Body of pancreas (tissue), 4 donors: ENCODE data around the gene MAD1L1.
"Not testable (repeated sequence)": the region's sequence is repeated elsewhere in the genome, so short reads cannot be mapped to it uniquely, and the experiment has no call there.

Experiments
- CTCF ChIP-seq, 7 experiments: fragments of 450-650 bp in 4 of 7; fragments of 200-600 bp in 3 of 7; sonication (generic) in 3 of 7; IDR thresholded peaks; one replicate each; pipeline ENCODE4 v1.5.1; 2016 to 2019; ENCODE audit warnings: antibody characterized with exemption in 7 of 7
- POLR2A ChIP-seq, 3 donors: fragments of 450-650 bp; IDR thresholded peaks; one replicate each; pipeline ENCODE4 v1.6.1; 2016; ENCODE audit warnings: antibody characterized with exemption in 3 of 3, mild to moderate bottlenecking in 2 of 3

DNA sequence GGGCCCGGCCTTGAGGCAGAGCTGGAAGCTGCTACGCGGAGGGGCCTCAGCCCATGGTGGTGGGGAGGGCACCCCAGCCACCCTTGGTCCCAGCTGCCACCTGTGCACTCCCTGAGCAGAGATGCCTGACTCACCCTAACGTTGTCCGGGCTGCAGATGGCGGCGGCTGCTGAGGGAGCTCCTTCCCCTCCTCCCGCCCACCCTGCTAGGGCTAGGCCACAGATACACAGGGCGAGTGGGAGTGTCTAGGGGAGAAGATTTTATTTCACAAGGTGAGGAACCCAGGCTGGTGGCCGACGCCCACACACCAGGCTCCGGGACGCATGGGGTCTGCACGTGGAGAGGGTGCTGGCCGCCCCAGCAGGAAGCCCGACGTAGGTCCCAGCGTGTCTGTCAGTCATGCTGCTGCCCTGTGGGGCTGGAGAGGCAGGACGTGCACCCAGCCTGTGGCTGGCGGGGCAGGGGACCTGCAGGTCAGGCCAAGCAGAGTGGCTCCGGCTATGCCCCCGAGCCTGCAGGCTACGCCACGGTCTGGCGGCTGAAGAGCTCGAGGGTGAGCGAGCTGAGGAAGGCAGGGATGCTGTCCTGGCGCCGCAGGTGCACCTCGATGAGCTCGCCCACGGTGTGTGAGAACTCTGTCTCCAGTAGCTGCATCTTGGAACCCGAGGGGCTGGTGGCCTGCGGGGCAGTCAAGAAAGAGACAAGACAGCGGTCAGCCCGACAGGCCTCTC, 417.0 kb downstream of the MAD1L1 start:
- not testable (repeated sequence) for TF ChIP-seq POLR2A, CTCF (IDR thresholded peaks at IDR 0.05)
